SKM-1 (cell line): ENCODE measurements around the gene TTC13.
"Not testable (repeated sequence)": the region's sequence is repeated elsewhere in the genome, so short reads cannot be mapped to it uniquely, and the experiment has no call there.

Experiments used
- DNase-seq: peaks from one replicate; lab custom pipeline; 2025; ENCODE audit not compliant: unreplicated experiment; lab: John Stamatoyannopoulos, UW

Gene TTC13

GRCh38 chr1:230992100-230992774 is 13.6 kb upstream of the TTC13 start:
- DNase-seq: no peak

- DNase-seq: no peak
Observed at GRCh38 chr1:230987448-230987847, 8.8 kb upstream of the TTC13 start.

GRCh38 chr1:230986976-230987375 is 8.3 kb upstream of the TTC13 start:
- no peak for DNase-seq

DNA sequence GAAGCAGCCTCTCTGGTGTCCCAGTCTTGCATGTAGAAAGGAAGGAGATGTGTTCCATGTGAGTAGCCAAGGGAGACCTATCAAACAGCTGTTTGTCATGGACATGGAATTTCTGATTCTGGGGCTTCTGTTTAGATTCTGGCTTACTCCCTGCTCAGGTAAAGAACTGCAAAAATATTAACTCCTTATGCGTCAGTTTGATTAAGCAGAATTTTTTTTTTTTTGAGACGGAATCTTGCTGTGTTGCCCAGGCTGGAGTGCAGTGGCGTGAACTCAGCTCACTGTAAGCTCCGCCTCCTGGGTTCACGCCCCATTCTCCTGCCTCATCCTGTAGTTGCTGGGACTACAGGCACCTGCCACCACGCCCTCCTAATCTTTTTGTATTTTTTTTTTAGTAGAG is 7.0 kb upstream of the TTC13 start:
- DNase-seq: no peak

DNA sequence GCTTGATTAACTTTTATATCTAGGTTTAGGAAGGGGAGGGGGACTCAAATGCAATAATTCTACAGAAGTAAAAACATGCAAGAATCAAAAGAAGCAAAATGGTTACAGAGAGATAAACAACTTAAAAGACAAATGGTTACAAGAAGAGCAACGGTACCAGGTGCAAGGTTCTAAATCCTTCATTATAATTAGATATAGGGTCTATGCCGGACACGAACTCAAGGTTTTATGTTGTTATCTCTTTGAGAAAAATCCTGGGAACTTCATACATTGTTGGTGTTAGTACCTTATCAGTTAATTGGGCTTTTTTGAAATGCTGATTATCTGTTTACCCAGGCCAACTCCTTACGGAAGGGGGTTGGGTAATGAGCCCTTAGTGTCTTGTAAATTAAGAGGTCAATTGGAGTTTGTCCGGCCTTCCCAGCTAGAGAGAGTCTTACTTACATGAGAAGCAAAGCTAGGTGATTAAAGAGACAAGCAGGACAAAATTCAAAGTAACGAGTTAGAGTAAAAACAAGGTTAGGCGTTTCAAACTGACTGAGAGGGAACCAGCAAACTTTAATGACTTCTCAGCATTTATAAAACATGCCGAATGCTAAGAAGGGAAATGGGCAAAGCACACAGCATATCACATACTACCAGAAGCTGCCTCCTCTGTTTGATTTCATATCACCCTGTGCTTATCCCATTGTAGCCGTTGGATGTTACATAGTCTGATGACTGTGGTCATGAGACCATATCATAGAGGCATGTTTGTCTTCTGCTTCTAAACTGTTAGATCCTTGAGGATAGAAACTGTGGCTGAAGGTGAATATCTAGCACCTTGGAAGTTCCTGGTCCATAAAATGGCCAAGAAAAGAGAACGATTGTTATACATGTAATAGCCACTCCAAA is 6.2 kb upstream of the TTC13 start:
- DNase-seq: not testable (repeated sequence)

GRCh38 chr1:230983811-230984210 is 5.2 kb upstream of the TTC13 start:
- DNase-seq: no peak

- DNase-seq: no peak
Observed at GRCh38 chr1:230982696-230983095, 4.0 kb upstream of the TTC13 start.

GRCh38 chr1:230979952-230980351 is 1.3 kb upstream of the TTC13 start:
- no peak for DNase-seq

- no peak for DNase-seq
Observed at GRCh38 chr1:230979389-230979716, 692 bp upstream of the TTC13 start.

DNA sequence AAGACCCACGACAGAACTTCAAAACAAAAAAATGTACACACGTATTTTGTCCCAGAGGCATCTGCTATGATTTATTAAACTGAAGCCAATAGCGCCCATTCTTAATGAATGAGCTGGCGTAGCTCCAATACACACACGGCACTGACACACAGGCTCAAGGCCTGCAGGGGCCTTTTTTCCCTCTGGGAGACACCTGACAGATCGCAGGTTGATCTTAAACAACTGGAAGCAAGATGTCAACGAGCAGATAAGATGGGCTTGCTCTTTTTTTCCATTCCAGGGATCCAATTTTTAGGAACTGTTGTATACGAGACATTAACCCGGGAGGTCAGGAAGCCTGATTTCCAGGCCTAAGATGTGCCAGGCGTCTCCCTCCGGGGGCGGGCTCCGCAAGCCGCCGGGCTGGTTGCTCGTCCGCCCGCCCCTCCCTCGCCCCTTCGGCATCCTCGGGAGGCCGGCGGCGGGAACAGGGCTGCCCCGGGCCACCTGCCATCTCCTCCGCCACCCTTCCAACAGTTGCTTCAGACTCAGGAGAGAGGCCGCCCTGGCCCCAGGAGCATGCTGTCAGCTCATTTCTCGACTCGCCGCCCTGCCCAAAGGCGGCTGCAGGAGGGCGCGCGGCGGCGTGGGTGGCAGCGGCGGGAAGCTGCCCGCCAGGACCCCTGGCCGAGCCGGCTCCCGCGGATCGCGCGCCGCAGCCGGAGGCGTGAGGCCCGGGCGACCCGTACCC is 735 bp downstream of the TTC13 start:
- no peak for DNase-seq

DNA sequence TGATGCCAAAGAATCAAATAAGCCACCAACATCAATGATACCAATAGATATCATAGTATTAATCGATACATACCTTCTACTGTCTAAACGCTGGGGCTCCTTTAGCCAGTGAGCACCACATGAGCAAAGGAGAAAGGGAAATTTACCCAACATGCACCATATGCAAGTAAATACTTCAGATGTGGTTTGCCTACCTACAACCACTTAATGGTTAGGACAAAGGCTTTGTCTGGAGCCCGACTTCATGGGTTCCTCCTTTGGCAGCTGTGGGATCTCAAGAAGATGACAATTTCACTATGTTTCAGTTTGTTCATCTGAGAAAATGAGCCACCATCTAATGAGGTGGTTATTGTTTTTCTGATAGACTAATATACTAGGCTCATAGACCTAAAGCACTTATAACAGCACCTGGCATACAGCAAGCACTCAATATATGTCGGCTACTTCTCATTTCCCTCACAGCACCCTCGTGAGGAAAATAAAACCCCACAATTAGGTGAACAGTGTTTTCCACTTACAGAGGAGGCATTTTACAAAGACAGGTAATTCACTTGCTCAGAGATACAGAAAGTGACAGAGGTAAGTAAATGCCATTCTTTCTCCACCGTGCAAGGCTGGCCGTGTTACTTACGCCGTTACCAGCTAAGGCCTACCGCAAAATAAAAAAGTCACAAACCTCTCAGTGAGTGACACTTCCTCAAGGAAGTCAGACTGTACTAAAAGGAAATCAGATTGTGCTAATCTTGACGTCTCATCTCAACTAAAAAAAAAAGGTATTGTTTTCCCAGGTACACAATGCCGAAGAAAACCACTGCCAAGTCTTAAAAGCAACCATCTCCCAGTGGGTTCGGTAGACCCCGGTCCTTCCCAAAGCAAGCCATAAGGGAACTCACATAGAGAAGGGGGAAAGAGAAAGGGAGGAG is 1.6 kb downstream of the TTC13 start:
- no peak for DNase-seq

DNA sequence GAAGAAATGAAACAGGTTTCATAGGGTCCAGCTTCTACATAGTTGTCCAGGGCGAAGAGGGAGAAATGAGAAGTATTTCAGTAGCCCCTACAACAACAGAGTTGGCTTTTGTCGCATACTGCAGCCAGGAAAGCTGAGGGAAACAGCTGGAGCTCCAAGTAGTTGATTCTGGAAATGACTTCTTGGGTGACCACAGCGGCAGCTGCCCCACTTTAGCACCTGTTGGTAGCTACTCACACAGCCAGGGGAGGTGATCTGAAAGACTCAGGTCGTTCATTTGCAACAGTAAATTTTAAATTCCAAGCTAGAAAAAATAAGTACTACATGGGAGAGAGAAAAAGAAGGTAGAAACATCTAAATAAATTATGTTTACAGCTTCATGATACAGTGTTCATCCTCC is 2.3 kb downstream of the TTC13 start:
- DNase-seq: no peak

- no peak for DNase-seq
Observed at GRCh38 chr1:230975636-230976035, 3.0 kb downstream of the TTC13 start.

DNA sequence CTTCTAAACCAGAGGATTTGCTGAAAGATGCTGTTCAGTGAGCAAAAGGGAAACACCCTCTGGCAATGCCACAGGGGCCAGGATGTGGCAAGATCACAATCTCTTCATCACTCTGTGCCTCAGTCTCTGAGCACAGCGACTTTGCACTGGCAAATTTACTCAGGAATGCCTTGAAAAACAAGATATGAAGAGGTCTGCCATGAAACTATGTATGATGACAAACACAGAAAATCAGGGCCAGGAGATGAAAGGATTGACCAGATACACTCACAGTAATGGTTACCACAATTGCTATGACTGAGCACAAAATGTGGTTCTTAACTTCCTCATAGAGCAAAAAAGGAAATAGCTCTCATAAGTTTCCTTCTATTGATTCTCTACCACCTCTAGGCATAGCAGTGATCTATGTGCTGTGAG is 5.8 kb downstream of the TTC13 start:
- peak; percentile 92 for DNase-seq

DNA sequence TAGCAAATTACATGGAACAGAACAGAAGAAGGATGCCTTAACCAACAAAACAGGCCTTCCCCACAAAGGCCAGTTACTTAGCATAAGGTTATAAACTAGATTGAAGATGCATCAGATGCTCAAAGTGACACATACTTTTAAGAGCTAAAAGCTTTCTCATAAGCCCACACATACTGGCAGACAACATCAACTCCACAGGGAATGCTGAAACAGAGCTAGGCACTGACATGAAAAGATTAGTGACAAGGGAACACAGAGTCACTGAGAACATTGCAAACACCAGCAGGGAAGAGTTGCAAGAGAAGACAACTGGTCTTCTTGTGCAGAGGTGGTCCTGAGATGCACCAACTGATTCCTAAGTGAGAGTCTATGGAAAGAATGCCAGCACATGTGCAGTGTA is 6.9 kb downstream of the TTC13 start:
- no peak for DNase-seq

GRCh38 chr1:230970432-230970831 is 8.2 kb downstream of the TTC13 start:
- no peak for DNase-seq

GRCh38 chr1:230966358-230966873 is 12.2 kb downstream of the TTC13 start:
- DNase-seq: no peak

GRCh38 chr1:230965535-230965934 is 13.1 kb downstream of the TTC13 start:
- no peak for DNase-seq

DNA sequence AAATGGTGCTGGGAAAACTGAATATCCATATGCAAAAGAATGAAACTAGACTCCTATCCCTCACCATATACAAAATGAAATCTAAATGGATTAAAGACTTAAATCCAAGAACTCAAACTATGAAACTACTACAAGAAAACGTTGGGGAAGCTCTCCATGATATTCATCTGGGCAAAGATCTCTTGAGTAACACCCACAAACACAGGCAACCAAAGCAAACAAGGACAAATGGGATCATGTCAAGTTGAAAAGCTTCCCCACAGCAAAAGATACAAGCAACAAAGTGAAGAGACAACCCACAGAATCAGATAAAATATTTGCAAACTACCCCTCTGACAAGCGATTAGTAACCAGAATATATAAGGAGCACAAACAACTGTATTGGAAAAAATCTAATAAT is 13.8 kb downstream of the TTC13 start:
- DNase-seq: no peak

GRCh38 chr1:230958370-230958769 is 20.3 kb downstream of the TTC13 start:
- no peak for DNase-seq

DNA sequence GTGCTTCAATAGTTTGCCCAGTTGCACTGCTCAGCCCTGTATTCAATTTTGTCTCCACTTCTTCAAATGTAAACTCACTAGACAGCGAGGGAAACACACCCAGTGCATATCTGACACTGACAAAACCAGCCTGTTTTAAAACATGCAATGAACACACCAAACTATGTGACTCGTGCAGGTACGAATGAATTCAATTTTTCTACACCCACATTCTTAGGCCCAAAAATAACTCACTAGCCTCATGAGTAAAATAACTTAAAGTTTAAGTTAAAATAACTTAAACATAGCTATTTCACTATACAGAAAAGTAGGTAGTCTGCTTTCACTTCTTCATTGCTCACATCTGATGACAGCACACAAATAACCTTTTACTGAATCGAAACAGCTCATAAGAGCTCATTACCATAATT is 21.1 kb downstream of the TTC13 start:
- DNase-seq: no peak
